Subcutaneous preadipocyte (primary cell): ENCODE data around the gene OR2M5. TPM values are rescaled to one million over a fixed set of nuclear protein-coding genes. Genes with fewer than 3 reads are reported as not detected.

Source experiments
- total RNA-seq: library from RNA; depleted of rRNA; stranded (reverse); fragments of >200 nt; gene quantifications from 2 replicates; pipeline ENCODE4 v1.2.3, GENCODE V29; 2012

Gene OR2M5, protein sequence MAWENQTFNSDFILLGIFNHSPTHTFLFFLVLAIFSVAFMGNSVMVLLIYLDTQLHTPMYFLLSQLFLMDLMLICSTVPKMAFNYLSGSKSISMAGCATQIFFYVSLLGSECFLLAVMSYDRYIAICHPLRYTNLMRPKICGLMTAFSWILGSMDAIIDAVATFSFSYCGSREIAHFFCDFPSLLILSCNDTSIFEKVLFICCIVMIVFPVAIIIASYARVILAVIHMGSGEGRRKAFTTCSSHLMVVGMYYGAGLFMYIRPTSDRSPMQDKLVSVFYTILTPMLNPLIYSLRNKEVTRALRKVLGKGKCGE
- not detected in 2 replicates for total RNA-seq

GRCh38 chr1:248144513-248145198 is at the start of gene OR2M5:
Gene OR2M5, plus strand, starts transcription at chr1:248145148. Its CDS starts 0 bp downstream, at chr1:248145148.

DNA sequence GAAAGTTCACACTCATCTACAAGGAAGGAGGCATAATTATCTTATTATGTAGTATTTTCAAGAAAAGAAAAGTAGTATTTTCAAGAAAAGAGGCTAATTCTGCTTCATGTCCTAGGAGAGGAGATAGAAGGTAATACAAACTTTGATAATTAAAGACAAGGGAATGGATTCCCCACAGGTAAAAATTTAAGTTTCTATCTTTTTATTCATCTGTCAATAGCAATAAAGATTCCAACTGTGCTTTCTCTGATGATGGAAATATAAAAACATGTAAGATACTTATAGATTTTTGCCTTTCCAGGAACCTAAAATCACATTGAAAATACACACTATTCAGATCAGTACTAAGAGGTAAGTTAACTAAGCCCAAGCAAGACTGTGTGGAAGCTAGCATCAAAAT is 29.6 kb downstream of the OR2M5 start, which contains the start of gene OR2M2:
TSS of gene OR2M2 (plus strand) at position 301 of the 400 bp plus-strand sequence. CDS start 5,165 bp downstream, outside the sequence.

Other genes with a start within 250 kb of the OR2M5 start
- 0.20 and 3.7 TPM in 2 replicates for gene OR2W3, start 249.6 kb upstream of the OR2M5 start, total RNA-seq
- gene OR2T8, start 224.9 kb upstream of the OR2M5 start, total RNA-seq, result not detected in 2 replicates
- gene OR2AJ1, start 220.3 kb upstream of the OR2M5 start, total RNA-seq, result not detected in 2 replicates
- gene OR2L8, start 196.3 kb upstream of the OR2M5 start, total RNA-seq, result not detected in 2 replicates
- not detected in 2 replicates for gene OR2AK2, start 179.9 kb upstream of the OR2M5 start, total RNA-seq
- gene OR2L5, start 131.5 kb upstream of the OR2M5 start, total RNA-seq, result not detected in 2 replicates
- gene OR2L2, start 115.1 kb upstream of the OR2M5 start, total RNA-seq, result under 0.01 TPM in 1 of 2 replicates, not detected in the other
- gene OR2L3, start 98.3 kb upstream of the OR2M5 start, total RNA-seq, result not detected in 2 replicates
- not detected in 2 replicates for gene OR2L13, start 50.0 kb upstream of the OR2M5 start, total RNA-seq
- gene OR2M2, start 29.7 kb downstream of the OR2M5 start, total RNA-seq, result not detected in 2 replicates
- gene OR2M3, start 52.1 kb downstream of the OR2M5 start, total RNA-seq, result not detected in 2 replicates
- gene OR2M4, start 86.3 kb downstream of the OR2M5 start, total RNA-seq, result not detected in 2 replicates
- not detected in 2 replicates for gene OR2T33, start 132.8 kb downstream of the OR2M5 start, total RNA-seq
- not detected in 2 replicates for gene OR2T12, start 158.3 kb downstream of the OR2M5 start, total RNA-seq
- gene OR2M7, start 179.4 kb downstream of the OR2M5 start, total RNA-seq, result not detected in 2 replicates
- not detected in 2 replicates for gene OR14C36, start 203.6 kb downstream of the OR2M5 start, total RNA-seq
- not detected in 2 replicates for gene OR2T4, start 216.5 kb downstream of the OR2M5 start, total RNA-seq
- gene OR2T6, start 230.6 kb downstream of the OR2M5 start, total RNA-seq, result not detected in 2 replicates